ENCODE data around the gene TULP4.
"Not testable (repeated sequence)": the region's sequence is repeated elsewhere in the genome, so short reads cannot be mapped to it uniquely, and the experiment has no call there.

TULP4 gene

DNA sequence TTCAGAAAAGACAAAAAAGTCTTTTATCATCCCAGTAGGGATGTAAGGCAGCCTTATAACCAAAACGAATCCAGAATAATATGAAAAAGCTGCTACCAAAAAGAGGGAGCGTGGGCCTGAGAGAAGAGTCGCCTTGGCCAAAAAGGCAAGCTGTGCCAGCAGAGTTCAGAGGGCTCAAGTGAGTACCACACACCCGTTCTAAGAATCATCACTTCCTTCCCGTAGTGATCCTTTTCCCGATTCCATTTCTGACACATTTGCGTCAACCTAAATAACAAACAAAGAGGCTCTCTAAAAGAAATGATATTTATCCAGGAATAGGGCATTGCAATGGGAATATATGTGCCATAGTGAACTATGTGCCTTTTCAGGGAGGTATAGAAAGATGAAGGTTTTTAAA is 243.8 kb downstream of the TULP4 start:
- Histone ChIP-seq H3K27me3 (ENCODE audit: control insufficient read depth in 1 of 2, insufficient read depth in 2 of 2, low read length in 2 of 2) (no peaks in the 10 kb centered on the region), H3K4me1 (ENCODE audit: control insufficient read depth in 1 of 2, insufficient read depth in 2 of 2, low read length in 2 of 2) (peaks cover 8% of the 10 kb centered on the region in 2 donors), H3K9me3 (ENCODE audit: control insufficient read depth in 1 of 2, low read length in 2 of 2) (no peaks in the 10 kb centered on the region), H3K36me3 (ENCODE audit: control insufficient read depth in 1 of 2, insufficient read depth in 2 of 2, low read length in 2 of 2) (no peaks in the 10 kb centered on the region), H3K9ac (ENCODE audit: low read depth in 1 of 2, low read length in 2 of 2) (no peak overlapping the region), H3K27ac (ENCODE audit: low read depth, low read length) (no peak overlapping the region), H3K4me3 (ENCODE audit: low read depth in 1 of 2, low read length in 2 of 2) (no peak overlapping the region)

DNA sequence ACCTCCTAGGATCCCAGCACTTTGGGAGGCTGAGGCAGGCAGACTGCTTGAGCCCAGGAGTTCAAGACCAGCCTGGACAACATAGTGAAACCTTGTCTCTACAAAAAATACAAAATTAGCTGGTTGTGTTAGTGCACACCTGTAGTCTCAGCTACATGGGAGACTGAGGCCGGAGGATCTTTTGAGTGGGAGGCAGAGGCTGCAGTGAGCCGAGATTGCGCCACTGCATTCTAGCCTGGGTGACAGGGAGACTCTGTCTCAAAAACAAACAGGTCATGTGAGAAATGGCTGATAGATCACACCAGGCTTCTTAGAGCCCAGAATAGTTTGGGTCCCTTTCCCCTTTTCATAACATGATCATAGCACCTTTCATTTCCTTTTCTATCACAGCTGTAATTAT is 244.8 kb downstream of the TULP4 start:
- H3K9ac ChIP-seq (ENCODE audit: low read depth in 1 of 2, low read length in 2 of 2); H3K27me3 ChIP-seq (ENCODE audit: control insufficient read depth in 1 of 2, insufficient read depth in 2 of 2, low read length in 2 of 2); H3K4me3 ChIP-seq (ENCODE audit: low read depth in 1 of 2, low read length in 2 of 2); H3K9me3 ChIP-seq (ENCODE audit: control insufficient read depth in 1 of 2, low read length in 2 of 2); H3K36me3 ChIP-seq (ENCODE audit: control insufficient read depth in 1 of 2, insufficient read depth in 2 of 2, low read length in 2 of 2); H3K27ac ChIP-seq (ENCODE audit: low read depth, low read length): not testable (repeated sequence)
- H3K4me1 ChIP-seq (ENCODE audit: control insufficient read depth in 1 of 2, insufficient read depth in 2 of 2, low read length in 2 of 2): peaks cover 16 to 18% of the 10 kb centered on the region in 2 donors

DNA sequence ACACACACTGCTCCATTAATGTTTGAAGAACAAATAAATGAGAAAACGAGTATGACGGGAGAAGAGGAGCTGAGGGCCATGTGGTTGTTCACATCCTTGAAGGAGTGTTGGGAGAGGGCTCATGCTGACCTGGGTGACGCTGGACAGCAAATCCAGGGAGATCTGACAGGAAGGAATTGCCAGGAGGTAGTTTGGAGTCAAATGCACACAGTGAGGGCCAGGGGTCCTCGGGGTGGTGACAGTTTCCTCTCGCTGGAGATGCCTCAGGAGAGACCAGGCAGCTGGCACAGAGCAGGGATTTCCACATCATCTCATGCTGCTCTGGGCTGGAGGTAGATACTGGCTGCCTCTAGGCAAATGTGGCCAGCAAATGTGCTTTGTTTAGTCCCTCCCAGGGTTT is 245.7 kb downstream of the TULP4 start:
- Histone ChIP-seq H3K36me3 (ENCODE audit: control insufficient read depth in 1 of 2, insufficient read depth in 2 of 2, low read length in 2 of 2) (no peaks in the 10 kb centered on the region), H3K9me3 (ENCODE audit: control insufficient read depth in 1 of 2, low read length in 2 of 2) (no peaks in the 10 kb centered on the region), H3K4me1 (ENCODE audit: control insufficient read depth in 1 of 2, insufficient read depth in 2 of 2, low read length in 2 of 2) (peaks cover 20 to 25% of the 10 kb centered on the region in 2 donors), H3K27me3 (ENCODE audit: control insufficient read depth in 1 of 2, insufficient read depth in 2 of 2, low read length in 2 of 2) (no peaks in the 10 kb centered on the region), H3K9ac (ENCODE audit: low read depth in 1 of 2, low read length in 2 of 2) (no peak overlapping the region), H3K27ac (ENCODE audit: low read depth, low read length) (no peak overlapping the region), H3K4me3 (ENCODE audit: low read depth in 1 of 2, low read length in 2 of 2) (no peak overlapping the region)

DNA sequence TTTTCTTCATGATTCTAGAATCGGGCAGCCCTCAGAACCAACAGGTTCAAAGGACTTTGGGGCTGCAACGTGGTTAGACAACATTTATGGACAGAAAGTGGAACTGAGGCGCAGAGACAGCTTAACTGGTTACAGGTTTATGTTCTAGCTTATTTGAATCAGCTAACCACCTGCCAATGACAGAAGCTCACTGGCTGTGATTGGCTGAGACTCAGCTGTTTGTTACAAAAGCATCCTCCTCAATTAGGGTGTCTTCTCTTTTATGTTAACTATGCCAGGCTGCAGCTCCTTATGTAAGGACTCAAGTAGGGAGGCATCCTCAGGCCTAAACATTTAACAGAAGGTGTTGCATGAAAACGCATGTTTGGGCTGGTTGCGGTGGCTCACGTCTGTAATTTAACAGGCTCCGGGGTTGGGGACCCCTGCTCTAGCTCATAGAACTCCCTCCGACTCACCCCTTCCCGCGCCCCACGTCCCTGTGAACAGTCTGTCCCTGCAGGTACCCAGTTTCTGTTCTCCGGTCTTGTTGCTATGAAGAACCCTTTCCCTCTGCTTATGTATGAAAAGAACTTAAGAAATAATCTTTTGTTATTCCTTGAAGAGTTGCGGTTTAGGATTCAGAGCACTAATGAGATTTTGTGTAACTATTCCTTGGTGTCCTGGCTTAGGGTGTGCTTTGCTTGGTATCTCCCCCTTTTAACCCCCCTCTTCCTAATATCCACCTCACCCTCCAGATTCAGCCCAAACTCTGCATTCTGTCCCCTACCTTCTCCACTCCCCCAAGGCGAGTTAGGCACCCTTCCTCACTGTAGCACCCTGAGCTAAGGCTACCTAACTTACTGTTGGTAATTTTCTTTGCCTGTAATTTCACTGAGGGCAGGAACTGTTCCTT is 246.4 kb downstream of the TULP4 start:
- H3K4me3 ChIP-seq (ENCODE audit: low read depth in 1 of 2, low read length in 2 of 2): no peak overlapping the region
- no peaks in the 10 kb centered on the region for H3K27me3 ChIP-seq (ENCODE audit: control insufficient read depth in 1 of 2, insufficient read depth in 2 of 2, low read length in 2 of 2)
- no peaks in the 10 kb centered on the region for H3K36me3 ChIP-seq (ENCODE audit: control insufficient read depth in 1 of 2, insufficient read depth in 2 of 2, low read length in 2 of 2)
- no peak overlapping the region for H3K9ac ChIP-seq (ENCODE audit: low read depth in 1 of 2, low read length in 2 of 2)
- no peak overlapping the region for H3K27ac ChIP-seq (ENCODE audit: low read depth, low read length)
- peaks cover 20 to 25% of the 10 kb centered on the region in 2 donors for H3K4me1 ChIP-seq (ENCODE audit: control insufficient read depth in 1 of 2, insufficient read depth in 2 of 2, low read length in 2 of 2)
- no peaks in the 10 kb centered on the region for H3K9me3 ChIP-seq (ENCODE audit: control insufficient read depth in 1 of 2, low read length in 2 of 2)

DNA sequence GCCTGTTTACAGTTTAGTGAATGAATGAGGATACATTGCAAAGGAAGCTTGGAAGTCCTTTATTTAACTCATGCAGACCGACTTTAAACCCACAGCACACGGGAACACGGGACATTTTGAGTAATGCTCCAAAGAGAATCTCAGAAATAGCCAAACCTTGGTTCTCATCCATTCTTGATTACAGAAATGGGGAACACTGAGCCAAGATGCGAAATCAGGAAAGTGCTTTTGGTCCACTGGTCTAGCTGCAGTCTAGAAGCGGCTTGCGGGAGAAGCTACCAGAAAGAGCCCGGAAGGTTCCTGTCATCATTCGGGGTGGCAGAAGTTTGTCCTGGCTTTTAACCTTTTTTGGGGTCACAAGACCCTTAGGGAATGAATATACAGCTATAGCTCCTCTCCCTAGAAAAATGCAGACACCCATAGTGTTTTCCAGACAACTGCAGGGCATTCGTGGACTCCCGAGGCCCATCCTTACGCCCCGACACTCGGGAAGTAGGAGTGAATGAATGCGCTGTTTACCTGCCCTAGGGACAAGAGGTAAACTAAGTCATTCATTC is 247.2 kb downstream of the TULP4 start:
- Histone ChIP-seq H3K4me3 (ENCODE audit: low read depth in 1 of 2, low read length in 2 of 2) (peak overlapping the region; percentile 83 to 92), H3K36me3 (ENCODE audit: control insufficient read depth in 1 of 2, insufficient read depth in 2 of 2, low read length in 2 of 2) (no peaks in the 10 kb centered on the region), H3K4me1 (ENCODE audit: control insufficient read depth in 1 of 2, insufficient read depth in 2 of 2, low read length in 2 of 2) (peaks cover 20 to 25% of the 10 kb centered on the region in 2 donors)

DNA sequence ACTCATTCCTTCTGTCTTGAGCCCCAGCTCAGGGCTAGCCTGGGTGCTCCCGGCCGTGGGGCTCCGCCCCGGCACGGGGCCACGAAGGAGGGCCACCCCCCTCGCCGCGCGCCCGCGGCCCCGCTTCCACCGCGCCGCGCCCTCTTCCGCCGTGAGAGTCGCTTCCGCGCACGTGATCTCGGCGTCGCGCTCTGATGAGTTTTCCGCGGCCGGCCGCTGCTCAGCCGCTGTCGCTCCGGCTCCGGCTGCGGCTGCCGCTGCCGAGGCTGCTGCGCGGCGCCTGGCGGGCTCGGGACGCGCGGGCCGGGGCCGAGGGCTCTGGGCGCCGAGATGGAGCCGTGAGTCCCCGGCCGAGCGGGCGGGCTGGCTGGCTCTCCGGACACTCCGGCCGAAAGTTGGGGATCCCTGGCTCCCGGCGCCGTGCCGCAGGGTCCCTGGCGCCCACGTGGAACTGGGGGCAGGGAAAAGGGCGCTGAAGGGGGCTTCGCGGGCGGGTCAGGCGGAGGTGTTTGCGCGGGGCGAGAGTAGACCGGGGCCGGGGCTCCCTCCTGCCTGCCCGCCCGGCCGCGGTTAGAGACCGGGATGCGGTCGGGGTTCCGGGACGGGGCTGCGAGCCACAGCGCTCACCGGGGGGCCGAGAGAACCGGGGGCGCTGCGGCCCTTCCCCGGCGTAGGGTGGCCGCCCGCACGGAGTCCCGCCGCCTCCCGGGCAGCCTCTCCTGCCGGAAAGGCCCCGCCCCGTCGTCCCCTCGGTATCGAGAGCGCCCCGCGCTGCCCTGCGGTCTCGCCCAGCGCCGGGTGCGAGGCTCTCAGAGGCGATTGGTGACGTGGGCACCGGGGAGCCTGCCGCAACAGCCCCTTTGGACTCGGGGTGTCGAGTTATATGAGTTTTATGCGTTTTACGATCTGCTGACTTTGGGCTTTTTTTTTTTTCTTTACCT is 247.9 kb downstream of the TULP4 start, which contains the start of gene TMEM181:
TMEM181 (plus strand) TSS at position 197 of the 941 bp plus-strand sequence; CDS start at position 331, 134 bp downstream.
- Histone ChIP-seq H3K4me3 (ENCODE audit: low read depth in 1 of 2, low read length in 2 of 2) (peak within 1 kb of the TSS; percentile 83 to 92), H3K4me1 (ENCODE audit: control insufficient read depth in 1 of 2, insufficient read depth in 2 of 2, low read length in 2 of 2) (peaks cover 20 to 25% of the 10 kb centered on the region in 2 donors), H3K36me3 (ENCODE audit: control insufficient read depth in 1 of 2, insufficient read depth in 2 of 2, low read length in 2 of 2) (no peaks in the 10 kb centered on the region), H3K9me3 (ENCODE audit: control insufficient read depth in 1 of 2, low read length in 2 of 2) (no peaks in the 10 kb centered on the region), H3K9ac (ENCODE audit: low read depth in 1 of 2, low read length in 2 of 2) (peak within 1 kb of the TSS; percentile 81 to 86), H3K27me3 (ENCODE audit: control insufficient read depth in 1 of 2, insufficient read depth in 2 of 2, low read length in 2 of 2) (no peaks in the 10 kb centered on the region), H3K27ac (ENCODE audit: low read depth, low read length) (peak within 1 kb of the TSS; percentile 86)

More for the DNA sequence above, 247.2 kb downstream of the TULP4 start:
- Histone ChIP-seq H3K9ac (ENCODE audit: low read depth in 1 of 2, low read length in 2 of 2) (peak overlapping the region; percentile 81 to 86), H3K27ac (ENCODE audit: low read depth, low read length) (peak overlapping the region; percentile 86), H3K9me3 (ENCODE audit: control insufficient read depth in 1 of 2, low read length in 2 of 2) (no peaks in the 10 kb centered on the region), H3K27me3 (ENCODE audit: control insufficient read depth in 1 of 2, insufficient read depth in 2 of 2, low read length in 2 of 2) (no peaks in the 10 kb centered on the region)

DNA sequence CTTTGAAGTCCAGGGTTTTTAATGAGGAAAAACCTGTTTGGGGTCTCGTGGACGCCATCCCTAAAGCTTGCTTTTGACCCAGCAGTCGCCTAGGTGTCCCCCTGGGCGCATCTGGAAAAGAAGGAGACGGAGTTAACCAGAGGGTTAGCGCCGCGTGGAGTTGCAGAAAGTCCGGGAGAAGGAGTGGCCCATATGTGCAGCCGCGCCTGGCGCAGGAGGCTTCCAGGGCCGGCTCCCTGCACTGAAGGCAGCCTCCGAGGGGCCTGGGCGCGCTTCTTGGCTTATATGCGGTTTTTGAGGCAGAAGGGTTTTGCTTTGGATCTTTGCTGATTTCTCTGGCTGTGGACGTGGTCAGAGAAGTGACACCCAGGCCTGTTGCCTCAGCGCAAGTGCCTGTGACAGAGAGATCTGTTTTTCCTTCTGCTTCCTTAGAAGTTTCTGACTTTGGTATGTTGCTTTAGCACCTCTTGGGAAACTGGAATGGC is 248.6 kb downstream of the TULP4 start:
- H3K36me3 ChIP-seq (ENCODE audit: control insufficient read depth in 1 of 2, insufficient read depth in 2 of 2, low read length in 2 of 2): no peaks in the 10 kb centered on the region
- H3K4me3 ChIP-seq (ENCODE audit: low read depth in 1 of 2, low read length in 2 of 2): peak overlapping the region; percentile 68 to 83
- H3K4me1 ChIP-seq (ENCODE audit: control insufficient read depth in 1 of 2, insufficient read depth in 2 of 2, low read length in 2 of 2): peaks cover 20 to 25% of the 10 kb centered on the region in 2 donors
- no peaks in the 10 kb centered on the region for H3K9me3 ChIP-seq (ENCODE audit: control insufficient read depth in 1 of 2, low read length in 2 of 2)
- H3K27ac ChIP-seq (ENCODE audit: low read depth, low read length): no peak overlapping the region
- H3K9ac ChIP-seq (ENCODE audit: low read depth in 1 of 2, low read length in 2 of 2): peak overlapping the region; percentile 56 to 71
- H3K27me3 ChIP-seq (ENCODE audit: control insufficient read depth in 1 of 2, insufficient read depth in 2 of 2, low read length in 2 of 2): no peaks in the 10 kb centered on the region
